OCI-LY1 (cell line): ENCODE measurements around the gene RUNX1.

ENCODE experiments used
- CTCF ChIP-seq: fragments of 200-600 bp; sonication (generic), shearing (Covaris generic); IDR thresholded peaks from 2 replicates; pipeline ENCODE4 v1.5.1; 2017; ENCODE audit warnings: mild to moderate bottlenecking, antibody characterized with exemption, low read length, moderate library complexity, mixed read lengths
- EZH2 ChIP-seq: fragments of 200-600 bp; sonication (generic), shearing (Covaris generic); IDR thresholded peaks from 2 replicates; pipeline ENCODE4 v1.8.0; 2017; ENCODE audit warnings: borderline replicate concordance, mixed run types, mild to moderate bottlenecking, antibody characterized with exemption, low read length, moderate library complexity, mixed read lengths

- no peak for TF ChIP-seq CTCF
- TF ChIP-seq EZH2 = no peak
These were observed 33.6 kb downstream of the RUNX1 start for GRCh38 chr21:35015435-35016024.
